CD4-positive, CD25-positive, alpha-beta regulatory T cell (primary cell): ENCODE data around the gene TUBGCP5. TPM values are rescaled to one million over a fixed set of nuclear protein-coding genes. Genes with fewer than 3 reads are reported as not detected.
"Not testable (repeated sequence)": the region's sequence is repeated elsewhere in the genome, so short reads cannot be mapped to it uniquely, and the experiment has no call there.

ENCODE experiments used
- ATAC-seq, 2 donors: fragments of 150-1000 bp; cut with Tn5 transposase; one replicate each; pipeline ENCODE4 v1.10.0; 2021; ENCODE audit warnings: low read depth in 2 of 2, moderate number of reproducible peaks in 2 of 2, moderate library complexity in 1 of 2
- DNase-seq, 3 donors: peaks; one replicate each; pipeline versions ENCODE4 v3.0.0 to v3.0.0-alpha.2; 2012 to 2022; ENCODE audit warnings: mixed read lengths in 1 of 3
- H3K27ac ChIP-seq: one replicate; pipeline ENCODE4 v1.7.0; 2013; ENCODE audit warnings: mild to moderate bottlenecking, low read length; ENCODE audit not compliant: insufficient read depth, poor library complexity, severe bottlenecking
- H3K27me3 ChIP-seq: one replicate; pipeline ENCODE4 v1.7.0; 2013; ENCODE audit warnings: low read length; ENCODE audit not compliant: control insufficient read depth, insufficient read depth
- H3K36me3 ChIP-seq: one replicate; pipeline ENCODE4 v1.7.0; 2013; ENCODE audit warnings: mild to moderate bottlenecking, low read length, moderate library complexity; ENCODE audit not compliant: control insufficient read depth, insufficient read depth
- H3K4me1 ChIP-seq: 2 replicates; pipeline ENCODE4 v1.7.0; 2013; ENCODE audit warnings: mild to moderate bottlenecking, low read length; ENCODE audit not compliant: insufficient read depth, control insufficient read depth, poor library complexity, severe bottlenecking
- H3K4me3 ChIP-seq: one replicate; pipeline ENCODE4 v1.7.0; 2013; ENCODE audit warnings: low read depth, mild to moderate bottlenecking, low read length, moderate library complexity
- H3K9me3 ChIP-seq, 2 experiments: 1 replicate in 1 of 2; 2 replicates in 1 of 2; pipeline ENCODE4 v1.7.0; 2013; ENCODE audit warnings: low read length in 2 of 2, mild to moderate bottlenecking in 1 of 2, moderate library complexity in 1 of 2; ENCODE audit not compliant: control insufficient read depth in 2 of 2
- H3K27ac Mint-ChIP-seq, 3 donors: one replicate each; pipeline ENCODE4 v1.8.0; 2020 to 2022; ENCODE audit warnings: mild to moderate bottlenecking in 3 of 3, mixed read lengths in 3 of 3, moderate library complexity in 2 of 3
- H3K27me3 Mint-ChIP-seq: one replicate; pipeline ENCODE4 v1.8.0; 2022; ENCODE audit warnings: mild to moderate bottlenecking, mixed read lengths
- H3K36me3 Mint-ChIP-seq: one replicate; pipeline ENCODE4 v1.8.0; 2020; ENCODE audit warnings: mixed read lengths
- H3K4me1 Mint-ChIP-seq, 4 donors: one replicate each; pipeline ENCODE4 v1.8.0; 2020 to 2022; ENCODE audit warnings: mixed read lengths in 4 of 4, mild to moderate bottlenecking in 1 of 4
- H3K4me3 Mint-ChIP-seq, 4 donors: one replicate each; pipeline ENCODE4 v1.8.0; 2020 to 2022; ENCODE audit warnings: mild to moderate bottlenecking in 4 of 4, mixed read lengths in 4 of 4, moderate library complexity in 3 of 4
- H3K9me3 Mint-ChIP-seq, 7 donors: one replicate each; pipeline ENCODE4 v1.8.0; 2020 to 2022; ENCODE audit warnings: mixed read lengths in 7 of 7, mild to moderate bottlenecking in 3 of 7, moderate library complexity in 2 of 7
- polyA plus RNA-seq, 4 donors: library from polyadenylated mRNA; unstranded; fragments of 300-500 nt; fragmentation: Illumina TruSeq; gene quantifications; one replicate each; pipeline ENCODE4 v1.2.3, GENCODE V29; 2021
- total RNA-seq: library from RNA; stranded (reverse); gene quantifications from one replicate; pipeline ENCODE4 v1.2.3, GENCODE V29; 2022

TUBGCP5 gene
- total and polyA plus RNA-seq, 5 donors from 2014 or later, result 5.0 to 20.2 (median 8.4) TPM

GRCh38 chr15:23052522-23052921 lies 13.2 kb upstream of the TUBGCP5 start:
- no peak for DNase-seq
- no peak overlapping the region for H3K4me3 ChIP-seq
- no peaks in the 10 kb centered on the region for H3K4me1 ChIP-seq
- H3K9me3 Mint-ChIP-seq, result no peaks in the 10 kb centered on the region
- no peak for ATAC-seq
- H3K27me3 Mint-ChIP-seq, result peaks cover 16% of the 10 kb centered on the region
- H3K27ac ChIP-seq, result no peak overlapping the region
- H3K36me3 Mint-ChIP-seq, result no peaks in the 10 kb centered on the region
- H3K36me3 ChIP-seq, result no peaks in the 10 kb centered on the region
- no peak overlapping the region for H3K4me3 Mint-ChIP-seq
- H3K27ac Mint-ChIP-seq, result no peak overlapping the region
- peaks cover 7% of the 10 kb centered on the region for H3K27me3 ChIP-seq
- H3K4me1 Mint-ChIP-seq, result no peaks in the 10 kb centered on the region
- no peaks in the 10 kb centered on the region for H3K9me3 ChIP-seq

GRCh38 chr15:23050708-23051107 lies 11.3 kb upstream of the TUBGCP5 start:
- Mint-ChIP-seq H3K4me1 (no peaks in the 10 kb centered on the region), H3K36me3 (no peaks in the 10 kb centered on the region), H3K27ac (no peak overlapping the region), H3K9me3 (no peaks in the 10 kb centered on the region), H3K4me3 (no peak overlapping the region), H3K27me3 (peaks cover 12% of the 10 kb centered on the region)
- Histone ChIP-seq H3K4me1 (no peaks in the 10 kb centered on the region), H3K9me3 (no peaks in the 10 kb centered on the region), H3K36me3 (no peaks in the 10 kb centered on the region), H3K27me3 (peaks cover 2% of the 10 kb centered on the region), H3K4me3 (no peak overlapping the region), H3K27ac (no peak overlapping the region)
- ATAC-seq, result no peak
- DNase-seq, result no peak

GRCh38 chr15:23049984-23050628 lies 10.7 kb upstream of the TUBGCP5 start:
- ATAC-seq (no peak), DNase-seq (no peak)
- Histone ChIP-seq H3K4me1 (no peaks in the 10 kb centered on the region), H3K27me3 (no peaks in the 10 kb centered on the region), H3K36me3 (no peaks in the 10 kb centered on the region), H3K9me3 (no peaks in the 10 kb centered on the region), H3K4me3 (no peak overlapping the region), H3K27ac (no peak overlapping the region)
- H3K27me3 Mint-ChIP-seq, result peaks cover 12% of the 10 kb centered on the region
- H3K36me3 Mint-ChIP-seq, result no peaks in the 10 kb centered on the region
- H3K27ac Mint-ChIP-seq, result no peak overlapping the region
- H3K4me1 Mint-ChIP-seq, result no peaks in the 10 kb centered on the region
- H3K9me3 Mint-ChIP-seq, result no peaks in the 10 kb centered on the region
- no peak overlapping the region for H3K4me3 Mint-ChIP-seq

- not testable (repeated sequence) for ATAC-seq, H3K4me3 ChIP-seq, H3K4me3 Mint-ChIP-seq, DNase-seq, H3K4me1 Mint-ChIP-seq, H3K36me3 Mint-ChIP-seq, H3K36me3 ChIP-seq, H3K9me3 ChIP-seq, H3K27ac Mint-ChIP-seq, H3K9me3 Mint-ChIP-seq, H3K4me1 ChIP-seq, H3K27ac ChIP-seq, H3K27me3 ChIP-seq
- H3K27me3 Mint-ChIP-seq, result peaks cover 12% of the 10 kb centered on the region
Observed at GRCh38 chr15:23048572-23049282, 9.4 kb upstream of the TUBGCP5 start.

GRCh38 chr15:23043987-23044386 lies 4.6 kb upstream of the TUBGCP5 start:
- not testable (repeated sequence) for H3K4me1 ChIP-seq, H3K9me3 ChIP-seq, H3K4me3 Mint-ChIP-seq, H3K9me3 Mint-ChIP-seq, H3K4me1 Mint-ChIP-seq, H3K27me3 ChIP-seq, H3K36me3 ChIP-seq, H3K27ac Mint-ChIP-seq, H3K36me3 Mint-ChIP-seq, H3K4me3 ChIP-seq, ATAC-seq, DNase-seq, H3K27me3 Mint-ChIP-seq, H3K27ac ChIP-seq

GRCh38 chr15:23043535-23043934 lies 4.2 kb upstream of the TUBGCP5 start:
- not testable (repeated sequence) for ATAC-seq, H3K27me3 ChIP-seq, H3K36me3 ChIP-seq, H3K27ac Mint-ChIP-seq, H3K4me3 ChIP-seq, DNase-seq, H3K36me3 Mint-ChIP-seq, H3K27ac ChIP-seq, H3K9me3 ChIP-seq, H3K27me3 Mint-ChIP-seq, H3K9me3 Mint-ChIP-seq
- Mint-ChIP-seq H3K4me1 (peaks cover 2 to 11% (median 8%) of the 10 kb centered on the region in 4 donors), H3K4me3 (peak overlapping the region in 1 of 4 donors; percentile 54)
- peaks cover 12% of the 10 kb centered on the region for H3K4me1 ChIP-seq

GRCh38 chr15:23041736-23042135 lies 2.4 kb upstream of the TUBGCP5 start:
- H3K27me3 ChIP-seq, DNase-seq, H3K9me3 Mint-ChIP-seq, H3K4me3 ChIP-seq, H3K36me3 ChIP-seq, H3K27ac Mint-ChIP-seq, ATAC-seq, H3K4me3 Mint-ChIP-seq, H3K27ac ChIP-seq, H3K9me3 ChIP-seq, H3K27me3 Mint-ChIP-seq, H3K36me3 Mint-ChIP-seq: not testable (repeated sequence)
- H3K4me1 ChIP-seq, result peaks cover 19% of the 10 kb centered on the region
- H3K4me1 Mint-ChIP-seq, result peaks cover 10 to 25% (median 16%) of the 10 kb centered on the region in 4 donors

- ATAC-seq, result peak; percentile 1 to 10
- H3K4me1 Mint-ChIP-seq, result peaks cover 14 to 35% (median 19%) of the 10 kb centered on the region in 4 donors
- Histone ChIP-seq H3K9me3 (no peaks in the 10 kb centered on the region), H3K27me3 (no peaks in the 10 kb centered on the region), H3K36me3 (peaks cover 6% of the 10 kb centered on the region), H3K4me3 (peak overlapping the region; percentile 80), H3K27ac (peak overlapping the region; percentile 61), H3K4me1 (peaks cover 19% of the 10 kb centered on the region)
- no peak for DNase-seq
- H3K27ac Mint-ChIP-seq, result peak overlapping the region; percentile 60 to 84 (median 75)
- peaks cover 0 to 2% (median 0%) of the 10 kb centered on the region in 7 donors for H3K9me3 Mint-ChIP-seq
- peaks cover 14% of the 10 kb centered on the region for H3K36me3 Mint-ChIP-seq
- H3K27me3 Mint-ChIP-seq, result no peaks in the 10 kb centered on the region
- peak overlapping the region; percentile 90 to 97 (median 92) for H3K4me3 Mint-ChIP-seq
Observed at GRCh38 chr15:23039917-23040281, 530 bp upstream of the TUBGCP5 start.
